ENCODE results near the gene SLC41A3.

DNA sequence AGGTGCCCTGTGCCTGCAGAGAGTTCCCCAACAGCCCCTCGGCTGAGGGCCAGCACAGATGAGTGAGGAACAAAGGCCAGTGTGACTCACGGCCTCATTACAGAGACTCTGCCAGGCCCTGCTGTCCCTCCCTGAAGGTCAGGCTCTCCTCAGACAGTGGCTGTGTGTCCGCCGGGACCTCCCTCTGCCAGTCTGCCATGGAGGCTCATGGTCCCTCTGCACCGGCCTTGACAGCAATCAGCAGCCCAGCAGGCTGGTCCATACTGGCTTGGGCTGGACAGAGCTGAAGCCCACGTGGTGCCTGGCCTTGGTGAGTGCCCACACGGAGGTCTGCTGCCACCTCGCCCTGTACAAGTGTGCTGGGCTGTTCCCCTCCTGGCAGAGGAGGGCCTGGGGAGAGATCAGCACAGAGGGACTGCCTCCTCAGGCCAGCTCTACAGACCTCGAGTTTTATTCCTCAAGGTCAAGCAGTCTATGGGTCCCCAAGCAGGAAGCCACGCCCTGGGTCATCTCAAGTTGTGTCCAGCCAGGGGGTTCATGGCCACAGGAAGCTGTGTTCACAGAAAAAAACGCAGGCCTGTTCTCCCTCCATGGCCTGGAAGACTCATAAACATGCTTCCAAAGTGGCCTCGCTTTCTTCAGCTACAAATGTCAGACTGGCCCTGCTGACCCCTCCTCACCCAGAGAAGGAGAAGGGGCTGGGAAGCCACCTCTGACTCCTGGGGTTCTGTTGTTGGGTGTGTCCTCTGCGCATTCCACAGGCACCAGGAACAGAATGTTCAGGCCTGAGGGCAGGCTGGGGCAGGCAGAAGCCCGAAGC, 27.0 kb downstream of the SLC41A3 start:
- TF ChIP-seq GATA1 (IDR thresholded peaks at IDR 0.05; ENCODE audit: low read depth, low read length): no peak
- TF ChIP-seq POLR2A (IDR thresholded peaks at IDR 0.05; ENCODE audit: low read length): no peak

Data from erythroblast (primary cell).